GM13976 (cell line): Measurements from ENCODE around the gene PSKH1.
"Not testable (repeated sequence)": the region's sequence is repeated elsewhere in the genome, so short reads cannot be mapped to it uniquely, and the experiment has no call there.

Source experiments
- DNase-seq: peaks from one replicate; pipeline ENCODE4 v3.0.0; 2012; ENCODE audit warnings: low spot score
- in situ Hi-C: fragments of 300-500 bp; cut with MboI; formaldehyde crosslinking; loops from one replicate; pipeline ENCODE4 v1.12.0; 2022; ENCODE audit warnings: low sequenced_read_pairs, mixed read lengths, inconsistent platforms; ENCODE audit not compliant: unreplicated experiment
- TF ChIP-seq, protein P1 (sequence below): IDR thresholded peaks from 2 replicates; pipeline ENCODE4 v1.5.1; 2012; ENCODE audit warnings: borderline replicate concordance, mild to moderate bottlenecking; ENCODE audit not compliant: insufficient read depth; ENCODE audit errors: extremely low read depth, missing control alignments, control extremely low read depth

The PSKH1 gene

DNA sequence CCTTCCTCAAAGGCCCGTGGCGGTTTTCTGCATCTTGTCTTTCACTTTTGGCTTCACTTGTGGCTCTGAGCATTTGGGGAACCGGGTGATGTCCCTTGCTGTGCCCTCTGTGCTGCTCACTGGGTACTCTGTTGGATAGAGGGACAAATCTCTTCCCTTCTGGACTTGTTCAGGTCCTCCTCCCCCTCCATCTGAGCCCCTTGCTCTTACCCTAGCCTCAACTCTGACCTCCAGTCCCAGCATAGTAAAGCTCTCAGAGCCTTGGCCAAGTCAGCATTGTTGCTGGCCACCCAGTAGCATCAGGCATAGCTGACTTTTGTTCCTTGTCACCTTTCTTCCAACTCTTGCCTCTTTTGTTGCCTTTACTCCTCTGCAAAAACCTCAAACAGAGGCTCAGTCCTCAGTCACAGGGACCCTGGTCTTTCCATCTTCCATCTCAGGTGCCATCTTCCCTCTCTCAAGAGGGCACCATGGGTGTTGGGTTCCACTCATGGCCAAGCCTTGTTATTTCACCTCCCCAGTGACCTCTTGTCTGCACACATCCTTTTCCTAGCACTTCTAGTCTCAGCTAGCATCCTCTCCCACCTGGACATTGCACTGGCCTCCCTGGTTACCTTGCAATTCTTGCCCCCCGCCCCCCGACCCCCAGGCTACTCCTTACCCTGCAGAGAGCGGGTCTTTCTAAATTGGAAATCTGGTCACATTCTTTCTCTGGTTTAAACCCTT is 44.0 kb downstream of the PSKH1 start:
- DNase-seq, result peak; percentile 91
- in situ Hi-C loops, result no loop called here
- TF ChIP-seq, protein P1, sequence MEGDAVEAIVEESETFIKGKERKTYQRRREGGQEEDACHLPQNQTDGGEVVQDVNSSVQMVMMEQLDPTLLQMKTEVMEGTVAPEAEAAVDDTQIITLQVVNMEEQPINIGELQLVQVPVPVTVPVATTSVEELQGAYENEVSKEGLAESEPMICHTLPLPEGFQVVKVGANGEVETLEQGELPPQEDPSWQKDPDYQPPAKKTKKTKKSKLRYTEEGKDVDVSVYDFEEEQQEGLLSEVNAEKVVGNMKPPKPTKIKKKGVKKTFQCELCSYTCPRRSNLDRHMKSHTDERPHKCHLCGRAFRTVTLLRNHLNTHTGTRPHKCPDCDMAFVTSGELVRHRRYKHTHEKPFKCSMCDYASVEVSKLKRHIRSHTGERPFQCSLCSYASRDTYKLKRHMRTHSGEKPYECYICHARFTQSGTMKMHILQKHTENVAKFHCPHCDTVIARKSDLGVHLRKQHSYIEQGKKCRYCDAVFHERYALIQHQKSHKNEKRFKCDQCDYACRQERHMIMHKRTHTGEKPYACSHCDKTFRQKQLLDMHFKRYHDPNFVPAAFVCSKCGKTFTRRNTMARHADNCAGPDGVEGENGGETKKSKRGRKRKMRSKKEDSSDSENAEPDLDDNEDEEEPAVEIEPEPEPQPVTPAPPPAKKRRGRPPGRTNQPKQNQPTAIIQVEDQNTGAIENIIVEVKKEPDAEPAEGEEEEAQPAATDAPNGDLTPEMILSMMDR, result no peak

DNA sequence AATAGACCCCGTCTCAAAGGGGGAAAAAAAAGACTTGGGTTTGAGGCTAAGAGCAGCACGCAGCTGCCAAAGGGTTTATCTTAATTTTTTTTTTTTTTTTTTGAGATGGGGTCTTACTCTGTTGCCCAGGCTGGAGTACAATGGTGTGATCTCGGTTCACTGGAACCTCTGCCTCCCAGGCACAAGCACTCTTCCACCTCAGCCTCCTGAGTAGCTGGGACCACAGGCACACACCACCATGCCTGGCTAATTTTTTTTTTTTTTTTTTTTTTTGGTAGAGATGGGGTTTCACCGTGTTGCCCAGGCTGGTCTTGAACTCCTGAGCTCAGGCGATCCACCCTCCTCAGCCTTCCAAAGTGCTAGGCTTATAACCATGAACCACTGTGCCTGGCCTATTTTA is 44.7 kb downstream of the PSKH1 start:
- in situ Hi-C loops, DNase-seq: not testable (repeated sequence)

DNA sequence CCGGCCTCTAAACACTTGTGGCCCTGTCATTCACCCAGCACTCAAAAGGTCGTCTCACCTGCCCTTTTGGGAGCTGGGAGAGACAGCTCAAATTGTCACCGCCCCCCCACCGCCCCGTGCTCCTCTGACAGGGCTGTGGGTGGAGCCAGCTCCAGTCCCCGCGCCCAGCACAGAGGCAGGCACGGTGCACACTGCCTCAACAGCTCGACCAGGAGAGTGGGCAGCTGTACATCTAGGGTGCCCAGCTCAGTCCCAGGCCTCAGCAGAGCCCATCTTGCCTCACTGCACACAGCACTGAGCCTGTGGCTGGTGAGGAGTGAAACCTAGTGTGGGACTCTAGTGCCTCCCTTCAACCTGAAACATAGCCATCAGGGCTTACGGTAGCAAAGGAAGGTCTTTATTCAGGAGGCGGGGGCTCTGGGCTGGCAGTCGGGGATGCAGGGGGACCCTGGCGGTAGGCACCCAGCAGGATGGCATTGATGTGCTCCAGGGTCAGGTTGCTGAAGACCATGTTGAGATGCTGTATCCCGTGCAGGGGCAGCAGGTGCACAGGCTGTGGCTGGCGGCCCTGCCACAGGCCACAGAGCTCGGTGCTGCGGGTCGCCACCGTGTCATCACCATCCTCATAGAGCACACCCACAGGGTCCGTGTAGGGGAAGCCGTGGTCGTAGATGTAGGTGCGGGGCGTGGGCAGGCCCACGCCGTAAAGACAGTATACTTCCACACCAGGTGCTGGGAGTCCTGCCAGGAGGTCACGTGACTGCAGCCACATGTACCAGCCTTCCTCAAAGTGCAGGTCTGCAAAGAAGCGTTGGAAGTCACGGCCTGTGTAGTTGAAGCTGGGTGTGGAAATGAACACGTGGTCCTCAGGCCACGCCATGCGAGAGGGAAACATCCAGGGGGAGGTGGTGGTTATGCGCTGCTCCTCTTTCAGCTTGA is 46.7 kb downstream of the PSKH1 start:
- DNase-seq, result no peak
- TF ChIP-seq, protein P1, result no peak
- in situ Hi-C loops, result no loop called here

DNA sequence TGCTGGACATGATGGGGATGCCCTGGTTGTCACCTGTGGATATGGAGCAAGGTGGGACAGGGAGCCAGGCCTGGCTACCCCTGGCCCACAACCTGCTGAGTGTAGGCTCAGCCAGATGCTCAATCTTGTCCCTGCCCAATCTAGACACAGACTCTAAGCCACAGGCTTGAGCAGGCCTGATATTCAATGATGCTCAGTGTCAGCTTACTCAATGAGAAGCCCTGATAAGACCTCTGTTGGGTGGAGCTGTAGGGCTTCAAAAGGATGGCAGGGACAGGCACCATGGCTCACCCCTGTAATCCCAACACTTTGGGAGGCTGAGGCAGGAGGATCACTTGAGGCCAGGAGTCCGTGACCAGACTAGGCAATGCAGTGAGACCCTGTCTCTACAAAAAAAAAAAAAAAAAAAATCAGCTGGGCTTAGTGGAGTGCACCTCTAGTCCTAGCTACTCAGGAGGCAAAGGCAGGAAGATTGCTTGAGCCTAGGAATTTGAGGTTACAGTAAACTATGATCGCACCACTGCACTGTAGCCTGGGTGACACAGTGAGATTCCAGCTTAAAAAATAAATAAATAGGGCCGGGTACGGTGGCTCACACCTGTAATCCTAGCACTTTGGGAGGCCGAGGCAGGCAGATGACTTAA is 47.5 kb downstream of the PSKH1 start:
- DNase-seq, result no peak
- in situ Hi-C loops, result no loop called here
- TF ChIP-seq, protein P1, result no peak

DNA sequence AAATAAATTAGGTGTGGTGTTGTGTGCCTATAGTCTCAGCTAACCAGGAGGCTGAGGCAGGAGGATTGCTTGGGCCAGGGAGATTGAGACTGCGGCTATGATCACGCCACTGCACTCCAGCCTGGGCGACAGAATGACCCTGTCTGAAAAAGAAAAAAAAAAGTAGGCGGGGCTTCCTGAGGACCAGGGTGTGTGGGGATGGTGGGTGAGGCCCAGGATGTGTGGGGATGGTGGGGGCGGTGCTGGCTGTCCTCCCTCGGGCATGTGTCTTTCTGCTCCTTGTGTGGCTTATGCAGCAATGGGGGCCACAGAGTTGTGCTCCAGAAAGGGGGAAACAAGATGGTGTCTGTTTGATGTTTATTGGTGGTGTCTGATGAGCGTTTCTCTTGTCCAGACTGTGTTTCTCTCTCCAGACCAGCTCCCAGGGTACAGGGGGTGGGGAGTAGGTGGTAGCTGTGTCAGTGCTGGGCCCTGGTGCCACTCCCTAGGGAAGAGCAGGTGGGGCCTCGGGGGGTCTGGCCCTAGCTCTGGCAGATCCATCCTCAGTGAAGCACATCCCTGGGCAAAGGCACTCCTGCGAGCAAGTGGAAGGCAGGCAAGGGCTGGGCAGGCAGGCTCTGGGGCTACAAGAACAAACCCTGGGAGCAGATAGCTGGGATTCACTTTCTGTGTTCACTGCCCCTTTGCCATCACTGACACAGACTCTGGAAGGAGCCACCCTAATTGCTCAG is 48.6 kb downstream of the PSKH1 start:
- TF ChIP-seq, protein P1, result no peak
- no peak for DNase-seq
- in situ Hi-C loops, result no loop called here

DNA sequence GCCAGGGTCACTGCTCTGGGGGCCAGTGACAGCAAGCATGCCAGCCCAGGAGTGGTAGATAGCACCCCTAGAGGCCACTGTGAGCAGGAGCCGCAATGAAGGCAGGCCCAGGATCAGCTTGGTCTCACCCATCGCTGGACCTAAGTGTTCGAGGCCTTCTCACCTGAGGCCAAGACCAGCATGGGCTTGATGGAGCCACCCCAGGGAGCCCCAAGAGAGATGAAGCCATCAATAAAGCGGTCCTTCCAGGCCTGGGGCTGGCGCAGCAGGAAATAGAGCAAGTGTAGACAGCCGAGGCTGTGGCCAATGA is 49.1 kb downstream of the PSKH1 start:
- peak; percentile 78 for DNase-seq
- in situ Hi-C loops, result no loop called here
- TF ChIP-seq, protein P1, result peak; percentile 60
